ENCODE measurements around the gene CDC73.
"Not testable (repeated sequence)": the region's sequence is repeated elsewhere in the genome, so short reads cannot be mapped to it uniquely, and the experiment has no call there.

CDC73 gene

DNA sequence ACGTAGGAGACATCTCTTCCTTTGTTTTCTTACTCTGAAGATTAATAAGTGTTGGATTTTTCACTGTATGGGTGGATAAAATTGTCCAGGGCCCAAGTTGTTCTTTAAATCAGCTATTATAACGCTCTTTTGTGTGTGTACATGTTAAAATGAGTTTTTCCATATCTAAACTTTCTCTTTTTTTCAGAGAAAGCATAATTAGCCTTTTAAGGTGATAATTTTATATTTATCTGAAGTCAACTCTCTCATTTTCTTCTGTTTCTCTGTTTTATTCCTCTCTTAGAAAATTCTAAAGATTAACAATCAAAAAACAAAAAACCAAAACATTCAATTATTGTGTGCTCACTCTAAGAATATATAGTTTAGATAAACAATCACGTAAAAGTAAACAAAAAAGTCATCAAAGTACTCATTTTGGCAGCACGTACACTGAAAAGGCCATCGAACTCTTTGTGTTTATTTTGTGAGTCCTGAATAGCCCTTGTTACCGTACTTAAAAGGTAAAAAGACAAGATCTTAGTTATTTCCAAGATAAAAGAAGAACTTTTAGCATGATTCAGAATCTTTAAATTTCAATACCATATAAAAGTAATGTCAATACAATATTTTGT, 7.2 kb upstream of the CDC73 start:
- H3K27ac ChIP-seq = no peak overlapping the region
- H3K4me3 ChIP-seq (ENCODE audit: low read depth, low read length) = no peak overlapping the region
- no peaks in the 10 kb centered on the region for H3K36me3 ChIP-seq
- H3K27me3 ChIP-seq (ENCODE audit: insufficient read depth, low read depth, severe bottlenecking) = no peaks in the 10 kb centered on the region
- no peak for DNase-seq
- H3K9me3 ChIP-seq (ENCODE audit: severe bottlenecking) = no peaks in the 10 kb centered on the region
- TF ChIP-seq, protein P1, sequence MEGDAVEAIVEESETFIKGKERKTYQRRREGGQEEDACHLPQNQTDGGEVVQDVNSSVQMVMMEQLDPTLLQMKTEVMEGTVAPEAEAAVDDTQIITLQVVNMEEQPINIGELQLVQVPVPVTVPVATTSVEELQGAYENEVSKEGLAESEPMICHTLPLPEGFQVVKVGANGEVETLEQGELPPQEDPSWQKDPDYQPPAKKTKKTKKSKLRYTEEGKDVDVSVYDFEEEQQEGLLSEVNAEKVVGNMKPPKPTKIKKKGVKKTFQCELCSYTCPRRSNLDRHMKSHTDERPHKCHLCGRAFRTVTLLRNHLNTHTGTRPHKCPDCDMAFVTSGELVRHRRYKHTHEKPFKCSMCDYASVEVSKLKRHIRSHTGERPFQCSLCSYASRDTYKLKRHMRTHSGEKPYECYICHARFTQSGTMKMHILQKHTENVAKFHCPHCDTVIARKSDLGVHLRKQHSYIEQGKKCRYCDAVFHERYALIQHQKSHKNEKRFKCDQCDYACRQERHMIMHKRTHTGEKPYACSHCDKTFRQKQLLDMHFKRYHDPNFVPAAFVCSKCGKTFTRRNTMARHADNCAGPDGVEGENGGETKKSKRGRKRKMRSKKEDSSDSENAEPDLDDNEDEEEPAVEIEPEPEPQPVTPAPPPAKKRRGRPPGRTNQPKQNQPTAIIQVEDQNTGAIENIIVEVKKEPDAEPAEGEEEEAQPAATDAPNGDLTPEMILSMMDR (IDR thresholded peaks at IDR 0.05; ENCODE audit: low read depth, low read length) = no peak

DNA sequence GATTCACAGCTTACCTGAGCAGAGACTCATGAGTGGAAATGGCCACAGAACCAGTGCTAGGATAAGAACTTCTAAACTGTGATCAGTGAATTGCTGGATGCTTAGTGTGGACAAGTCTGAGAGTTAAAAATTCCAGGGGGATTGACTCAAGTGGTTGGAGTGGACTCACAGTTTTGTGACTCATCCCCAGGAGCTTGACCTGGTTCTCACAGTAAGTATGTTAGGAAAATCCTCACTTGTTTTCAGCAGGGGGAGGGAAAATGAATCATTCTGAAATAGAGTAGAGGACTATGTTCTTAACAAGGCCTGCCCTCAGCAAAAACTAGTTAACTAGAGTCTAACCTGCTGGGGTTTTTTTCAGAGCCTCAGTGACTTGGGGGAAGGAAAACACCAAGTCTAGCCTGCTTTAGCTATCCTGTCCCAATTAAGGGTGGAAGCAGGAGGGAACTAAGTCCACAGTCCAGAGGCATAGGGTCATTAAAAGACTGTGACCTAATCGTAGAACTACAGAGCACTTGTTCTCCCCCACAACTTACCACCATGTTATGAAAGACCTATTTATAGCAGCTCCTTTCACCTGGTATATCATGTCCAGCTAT, 6.1 kb upstream of the CDC73 start:
- no peak for DNase-seq
- Histone ChIP-seq H3K27me3 (ENCODE audit: insufficient read depth, low read depth, severe bottlenecking) (no peaks in the 10 kb centered on the region), H3K27ac (no peak overlapping the region), H3K36me3 (no peaks in the 10 kb centered on the region), H3K9me3 (ENCODE audit: severe bottlenecking) (no peaks in the 10 kb centered on the region), H3K4me3 (ENCODE audit: low read depth, low read length) (no peak overlapping the region)
- TF ChIP-seq, protein P1 (IDR thresholded peaks at IDR 0.05; ENCODE audit: low read depth, low read length) = no peak

DNA sequence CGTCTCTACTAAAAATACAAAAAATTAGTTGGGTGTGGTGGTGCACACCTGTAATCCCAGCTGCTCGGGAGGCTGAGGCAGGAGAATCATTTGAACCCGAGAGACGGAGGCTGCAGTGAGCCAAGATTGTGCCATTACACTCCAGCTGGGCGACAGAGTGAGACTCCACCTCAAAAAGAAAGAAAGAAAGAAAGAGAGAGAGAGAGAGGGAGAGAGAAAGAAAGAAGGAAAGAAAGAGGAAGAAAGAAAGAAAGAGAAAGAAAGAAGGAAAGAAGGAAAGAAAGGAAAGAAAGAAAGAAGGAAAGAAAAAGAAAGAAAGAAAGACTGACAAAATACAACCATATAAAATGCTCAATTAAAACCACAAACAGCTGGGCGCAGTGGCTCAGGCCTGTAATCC, 4.7 kb upstream of the CDC73 start:
- not testable (repeated sequence) for H3K9me3 ChIP-seq (ENCODE audit: severe bottlenecking); DNase-seq; H3K4me3 ChIP-seq (ENCODE audit: low read depth, low read length); H3K27ac ChIP-seq; H3K36me3 ChIP-seq; H3K27me3 ChIP-seq (ENCODE audit: insufficient read depth, low read depth, severe bottlenecking)

DNA sequence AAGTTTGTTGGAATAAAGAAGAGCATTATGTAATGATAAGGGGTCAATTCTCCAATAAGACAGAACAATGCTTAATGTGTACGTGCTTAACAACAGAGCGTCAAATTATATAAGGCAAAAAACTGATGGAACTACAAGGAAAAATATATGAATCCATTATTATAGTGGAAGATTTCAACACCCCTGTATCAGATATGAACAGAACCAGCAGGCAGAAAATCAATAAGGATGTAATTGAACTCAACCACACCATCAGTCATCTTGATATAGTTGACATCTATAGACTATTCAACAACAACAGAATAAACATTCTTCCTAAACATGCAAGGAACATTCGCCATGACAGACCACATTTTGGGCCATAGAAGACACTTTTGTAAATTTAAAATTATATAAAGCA, 3.6 kb upstream of the CDC73 start:
- H3K9me3 ChIP-seq (ENCODE audit: severe bottlenecking) = no peaks in the 10 kb centered on the region
- no peak for DNase-seq
- no peak overlapping the region for H3K4me3 ChIP-seq (ENCODE audit: low read depth, low read length)
- H3K27ac ChIP-seq = no peak overlapping the region
- TF ChIP-seq, protein P1 (IDR thresholded peaks at IDR 0.05; ENCODE audit: low read depth, low read length) = no peak
- H3K27me3 ChIP-seq (ENCODE audit: insufficient read depth, low read depth, severe bottlenecking) = no peaks in the 10 kb centered on the region
- no peaks in the 10 kb centered on the region for H3K36me3 ChIP-seq

DNA sequence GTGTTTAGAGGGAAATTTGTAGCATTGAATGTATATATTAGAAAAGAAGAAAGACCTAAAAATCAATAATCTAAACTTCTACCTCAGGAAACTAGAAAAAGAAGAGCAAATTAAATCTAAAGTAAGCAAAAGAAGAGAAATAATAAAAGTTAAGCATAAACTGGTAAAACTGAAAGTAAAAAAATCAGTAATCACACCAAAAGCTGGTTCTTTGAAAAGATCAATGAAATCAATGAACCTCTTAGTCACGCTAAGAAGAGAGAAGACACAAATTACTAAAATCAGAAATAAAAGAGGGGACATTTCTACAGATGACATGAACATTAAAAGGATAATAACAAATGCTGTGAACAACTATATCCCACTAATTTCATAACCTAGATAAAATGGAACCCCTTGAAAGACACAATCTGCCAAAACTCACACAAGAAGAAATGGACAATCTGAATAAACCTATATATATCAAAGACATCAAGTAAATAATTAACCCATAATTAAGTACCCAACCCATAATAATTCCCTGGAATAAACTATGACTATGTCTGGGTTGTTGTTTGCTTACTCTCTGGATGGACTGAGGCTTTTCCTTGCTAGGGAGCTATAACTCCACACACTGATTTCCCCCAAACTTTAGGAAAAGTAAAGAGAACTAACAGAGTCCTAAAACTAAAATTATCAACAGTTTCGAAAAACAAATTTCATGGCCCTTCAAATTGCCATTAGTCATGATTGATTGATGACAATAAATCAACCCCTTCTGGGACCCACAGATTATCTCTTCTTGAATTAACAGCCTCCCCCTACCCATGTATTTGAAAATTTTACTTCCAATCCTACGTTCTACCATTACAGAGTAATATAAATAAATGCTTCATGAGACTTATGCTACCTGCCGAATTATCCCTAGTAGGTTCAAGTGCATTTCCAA, 2.8 kb upstream of the CDC73 start:
- H3K9me3 ChIP-seq (ENCODE audit: severe bottlenecking) = no peaks in the 10 kb centered on the region
- H3K4me3 ChIP-seq (ENCODE audit: low read depth, low read length) = no peak overlapping the region
- DNase-seq = no peak
- no peaks in the 10 kb centered on the region for H3K27me3 ChIP-seq (ENCODE audit: insufficient read depth, low read depth, severe bottlenecking)
- H3K36me3 ChIP-seq = no peaks in the 10 kb centered on the region
- TF ChIP-seq, protein P1 (IDR thresholded peaks at IDR 0.05; ENCODE audit: low read depth, low read length) = no peak
- H3K27ac ChIP-seq = no peak overlapping the region

DNA sequence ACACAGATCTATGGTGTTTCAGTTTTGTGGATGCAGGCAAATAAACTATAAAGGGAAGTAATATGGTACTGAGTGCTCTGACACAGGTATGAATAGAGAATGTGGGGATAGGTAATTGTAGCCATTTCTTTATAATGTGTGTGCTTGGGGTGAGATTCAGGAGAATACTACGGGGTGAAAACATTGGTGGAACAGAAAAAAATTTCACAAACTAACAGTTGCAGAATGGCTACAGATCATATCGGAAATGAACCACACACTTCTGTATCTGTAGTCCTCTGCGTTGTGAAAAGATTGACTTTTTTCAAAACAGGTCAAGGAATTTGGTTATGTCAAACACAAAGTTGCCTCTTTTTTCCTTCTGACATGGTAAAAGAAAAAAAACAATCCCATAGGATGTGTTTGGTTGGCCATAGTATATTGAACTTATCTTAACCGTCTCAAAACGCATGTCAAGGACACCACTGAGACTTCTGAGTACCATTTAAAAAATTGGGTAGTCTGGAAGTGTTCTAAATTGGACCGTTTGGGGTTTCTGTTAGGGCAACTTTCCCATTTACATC, 1.1 kb upstream of the CDC73 start:
- no peaks in the 10 kb centered on the region for H3K9me3 ChIP-seq (ENCODE audit: severe bottlenecking)
- no peaks in the 10 kb centered on the region for H3K27me3 ChIP-seq (ENCODE audit: insufficient read depth, low read depth, severe bottlenecking)
- TF ChIP-seq, protein P1 (IDR thresholded peaks at IDR 0.05; ENCODE audit: low read depth, low read length) = no peak
- H3K4me3 ChIP-seq (ENCODE audit: low read depth, low read length) = no peak overlapping the region; the same call in 1 of the 2 replicates
- no peak overlapping the region for H3K27ac ChIP-seq
- H3K36me3 ChIP-seq = peaks cover 5% of the 10 kb centered on the region; the same call in 1 of the 2 replicates
- DNase-seq = no peak

Measured in WERI-Rb-1 (cell line).